Measurements from ENCODE around the gene GFY. TPM values are rescaled to one million over a fixed set of nuclear protein-coding genes. Genes with fewer than 3 reads are reported as not detected.

The GFY gene
- total RNA-seq, 4 donors from 2014 or later: not detected

DNA sequence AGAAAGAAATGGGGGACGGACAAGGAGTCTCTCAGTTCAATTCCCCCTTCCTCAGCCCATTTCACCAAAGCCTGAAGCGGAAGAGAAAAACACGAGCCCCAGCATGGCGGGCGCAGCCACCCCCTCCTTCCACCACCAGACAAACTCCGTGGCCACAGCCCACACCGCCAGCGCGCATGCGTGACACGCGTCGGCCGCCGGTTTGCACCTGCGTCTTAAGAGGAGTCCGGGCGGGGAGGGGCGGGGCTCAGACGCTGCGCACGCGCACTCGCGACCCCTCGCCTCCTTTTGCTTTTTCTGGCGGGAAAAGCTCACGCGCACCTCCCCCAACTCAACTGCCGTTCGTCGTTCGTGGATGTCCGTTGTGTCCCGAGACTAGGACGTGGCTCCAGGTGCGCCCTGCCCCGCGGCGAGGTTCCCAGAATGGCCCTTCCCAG is 37.2 kb upstream of the GFY start, which contains the start of gene KASH5:
KASH5 (plus strand) TSS at position 314 of the 437 bp plus-strand sequence. CDS start 2,635 bp downstream, outside the sequence.
- H3K4me3 ChIP-seq: peak within 1 kb of the TSS in 3 of 4 donors; percentile 13 to 25 (median 21)
- no peaks in the 10 kb centered on the region for H3K36me3 ChIP-seq
- 38 to 55% methylated on average over 29 to 33 of the region's 40 CpGs for WGBS, 2 donors
- peaks cover 0 to 8% (median 3%) of the 10 kb centered on the region in 3 donors for H3K9me3 ChIP-seq
- H3K27ac ChIP-seq: no peak within 1 kb of the TSS
- DNase-seq: peak; percentile 27
- intact Hi-C loops (cut with DNase I): no loop called here
- TF ChIP-seq, protein P1, sequence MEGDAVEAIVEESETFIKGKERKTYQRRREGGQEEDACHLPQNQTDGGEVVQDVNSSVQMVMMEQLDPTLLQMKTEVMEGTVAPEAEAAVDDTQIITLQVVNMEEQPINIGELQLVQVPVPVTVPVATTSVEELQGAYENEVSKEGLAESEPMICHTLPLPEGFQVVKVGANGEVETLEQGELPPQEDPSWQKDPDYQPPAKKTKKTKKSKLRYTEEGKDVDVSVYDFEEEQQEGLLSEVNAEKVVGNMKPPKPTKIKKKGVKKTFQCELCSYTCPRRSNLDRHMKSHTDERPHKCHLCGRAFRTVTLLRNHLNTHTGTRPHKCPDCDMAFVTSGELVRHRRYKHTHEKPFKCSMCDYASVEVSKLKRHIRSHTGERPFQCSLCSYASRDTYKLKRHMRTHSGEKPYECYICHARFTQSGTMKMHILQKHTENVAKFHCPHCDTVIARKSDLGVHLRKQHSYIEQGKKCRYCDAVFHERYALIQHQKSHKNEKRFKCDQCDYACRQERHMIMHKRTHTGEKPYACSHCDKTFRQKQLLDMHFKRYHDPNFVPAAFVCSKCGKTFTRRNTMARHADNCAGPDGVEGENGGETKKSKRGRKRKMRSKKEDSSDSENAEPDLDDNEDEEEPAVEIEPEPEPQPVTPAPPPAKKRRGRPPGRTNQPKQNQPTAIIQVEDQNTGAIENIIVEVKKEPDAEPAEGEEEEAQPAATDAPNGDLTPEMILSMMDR (IDR thresholded peaks at IDR 0.05): peak in 1 of 6 experiments; percentile 6
- no peak for TF ChIP-seq POLR2A (IDR thresholded peaks at IDR 0.05)
- peaks cover 0 to 29% (median 1%) of the 10 kb centered on the region in 4 donors for H3K27me3 ChIP-seq
- peaks cover 0 to 3% (median 0%) of the 10 kb centered on the region in 3 donors for H3K4me1 ChIP-seq

DNA sequence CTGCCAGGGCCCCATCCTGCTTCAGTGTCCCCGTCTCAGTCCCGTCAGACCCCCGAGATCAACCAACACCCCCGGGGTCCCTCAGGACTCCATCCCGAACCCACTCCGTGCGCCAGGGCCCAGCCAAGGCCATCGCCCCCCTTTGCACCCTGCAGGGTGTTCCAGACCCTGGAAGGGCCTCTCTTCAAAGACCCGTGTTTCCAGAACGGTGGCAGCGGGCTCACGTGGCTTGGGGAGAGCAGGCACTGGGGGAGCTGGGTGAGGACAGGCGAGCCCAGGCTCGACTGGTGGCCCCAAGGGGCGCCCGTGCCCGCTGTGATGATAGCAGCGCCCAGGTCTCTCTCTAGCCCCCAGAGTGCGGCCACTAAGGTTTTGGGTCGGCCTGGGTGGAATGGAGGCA is 35.8 kb upstream of the GFY start:
- Histone ChIP-seq H3K36me3 (no peaks in the 10 kb centered on the region), H3K9me3 (no peaks in the 10 kb centered on the region), H3K27me3 (peaks cover 0 to 42% (median 1%) of the 10 kb centered on the region in 4 donors), H3K27ac (no peak overlapping the region), H3K4me3 (no peak overlapping the region), H3K4me1 (peaks cover 0 to 3% (median 0%) of the 10 kb centered on the region in 3 donors)
- no peak for DNase-seq
- 66 to 98% methylated on average over 7 to 16 of the region's 20 CpGs for WGBS, 2 donors
- intact Hi-C loops (cut with DNase I): no loop called here
- no peak for TF ChIP-seq POLR2A (IDR thresholded peaks at IDR 0.05)
- TF ChIP-seq, protein P1 (IDR thresholded peaks at IDR 0.05): no peak

DNA sequence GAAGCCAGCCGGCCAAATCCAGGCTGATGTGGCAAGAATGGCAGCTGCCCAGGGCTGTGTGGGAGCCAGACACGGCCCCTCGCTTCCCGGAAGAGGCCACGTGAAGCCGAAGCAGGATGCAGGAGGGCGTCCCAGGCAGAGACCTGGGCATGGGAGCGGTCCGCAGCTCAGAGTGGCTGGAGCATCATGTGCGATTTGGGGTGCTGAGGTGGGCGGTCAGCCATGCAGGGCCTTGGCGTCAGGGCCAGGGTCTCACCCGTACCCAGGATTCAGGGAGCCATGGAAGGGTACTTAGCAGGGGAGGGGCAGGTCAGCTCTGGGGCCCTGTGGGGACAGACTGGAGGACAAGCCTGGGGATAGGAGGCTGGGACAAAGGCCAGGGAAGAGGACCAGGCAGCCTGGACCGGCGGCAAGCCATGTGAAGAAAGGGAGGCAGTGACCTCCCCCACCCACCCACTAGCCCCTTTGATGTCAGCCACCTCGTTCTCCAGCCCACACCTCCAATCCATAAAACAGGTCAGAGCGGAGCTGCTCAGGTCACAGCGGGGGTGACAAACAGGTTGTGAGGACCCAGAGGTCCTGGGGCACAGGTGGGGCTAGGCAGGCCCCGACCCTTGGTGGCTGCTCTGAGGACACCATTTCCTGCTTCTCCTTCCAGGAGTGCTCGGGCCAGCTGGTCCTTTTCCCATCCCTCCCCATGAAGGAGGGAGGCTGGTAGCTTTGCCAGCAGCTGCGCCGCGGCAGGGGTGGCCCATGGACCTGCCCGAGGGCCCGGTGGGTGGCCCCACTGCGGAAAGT is 34.9 kb upstream of the GFY start:
- Histone ChIP-seq H3K9me3 (no peaks in the 10 kb centered on the region), H3K27ac (no peak overlapping the region), H3K27me3 (peaks cover 0 to 49% (median 1%) of the 10 kb centered on the region in 4 donors), H3K4me1 (peaks cover 0 to 3% (median 0%) of the 10 kb centered on the region in 3 donors), H3K4me3 (no peak overlapping the region), H3K36me3 (no peaks in the 10 kb centered on the region)
- intact Hi-C loops (cut with DNase I): no loop called here
- no peak for DNase-seq
- TF ChIP-seq POLR2A (IDR thresholded peaks at IDR 0.05): no peak
- 52 to 54% methylated on average over 11 to 12 of the region's 26 CpGs for WGBS, 2 donors

DNA sequence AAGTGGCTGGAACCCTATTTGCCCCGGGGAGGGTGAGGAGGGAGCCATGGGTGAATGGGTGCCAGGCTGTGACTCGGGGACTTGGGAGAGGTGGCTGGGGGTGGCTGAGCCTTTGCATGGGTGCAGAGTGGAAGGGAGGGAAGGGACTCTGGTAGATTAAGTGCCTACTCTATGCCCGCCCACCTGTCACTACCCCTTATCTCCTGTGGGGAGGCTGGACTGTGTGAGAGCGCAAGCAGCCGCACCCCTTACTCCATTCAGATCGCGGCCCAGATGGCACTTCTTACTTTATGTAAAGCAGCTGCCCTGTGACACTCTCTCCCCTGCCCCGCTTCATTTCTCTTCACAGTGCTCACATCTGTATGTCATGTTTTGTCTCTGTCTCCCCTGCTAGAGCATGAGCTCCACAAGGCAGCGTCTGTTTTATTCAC is 34.2 kb upstream of the GFY start:
- WGBS, 2 donors: 33 to 60% methylated on average over 7 to 9 of the region's 9 CpGs

DNA sequence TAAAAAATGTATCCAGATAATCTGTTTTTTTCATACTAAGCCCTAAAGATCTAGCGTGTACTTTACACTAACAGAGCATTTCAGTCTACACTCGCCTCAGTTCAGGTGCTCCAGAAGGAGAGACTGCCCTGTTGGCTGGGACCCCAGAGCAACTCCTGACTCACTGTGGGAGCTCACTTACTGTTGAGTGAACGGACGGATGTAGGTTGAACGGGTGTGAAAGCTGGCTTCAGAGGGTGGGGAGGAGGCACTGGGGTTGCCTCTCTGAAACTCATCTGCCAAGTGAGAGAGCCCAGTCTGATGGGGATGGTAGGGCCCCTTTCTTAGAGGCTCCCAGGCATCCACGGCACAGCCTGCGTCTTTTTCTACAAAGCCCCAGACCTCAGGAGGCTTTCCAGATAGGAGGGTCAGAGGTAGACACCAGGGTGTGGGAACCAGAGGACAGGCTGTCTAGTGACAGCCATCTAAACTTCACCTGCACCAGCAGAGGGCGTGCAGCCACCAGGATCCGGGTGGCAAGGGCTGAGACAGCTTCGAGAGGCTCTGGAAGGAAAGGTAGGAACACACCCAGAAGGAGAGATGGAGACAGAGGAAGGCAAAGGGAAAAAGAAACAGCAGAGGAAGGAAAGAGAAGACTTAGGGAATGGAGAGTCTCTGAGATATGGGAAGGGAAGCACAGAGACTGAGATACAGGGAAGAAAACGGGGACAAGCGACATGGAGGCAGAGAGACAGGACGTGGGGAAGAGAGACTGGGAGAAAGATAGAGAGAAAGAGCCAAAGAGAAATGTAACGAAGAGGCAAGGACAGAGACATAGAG is 33.4 kb upstream of the GFY start:
- intact Hi-C loops (cut with DNase I): loop anchor here (2.0 kb wide), 1 partner anchor 51 kb away; no protein-coding TSS in a partner anchor

More for the DNA sequence above, 34.2 kb upstream of the GFY start:
- no peaks in the 10 kb centered on the region for H3K36me3 ChIP-seq
- no peaks in the 10 kb centered on the region for H3K9me3 ChIP-seq
- TF ChIP-seq, protein P1 (IDR thresholded peaks at IDR 0.05): no peak
- H3K4me1 ChIP-seq: peaks cover 0 to 3% (median 0%) of the 10 kb centered on the region in 3 donors
- H3K27ac ChIP-seq: no peak overlapping the region
- H3K4me3 ChIP-seq: no peak overlapping the region
- intact Hi-C loops (cut with DNase I): no loop called here
- peaks cover 0 to 49% (median 1%) of the 10 kb centered on the region in 4 donors for H3K27me3 ChIP-seq
- no peak for DNase-seq

More for the DNA sequence above, 33.4 kb upstream of the GFY start:
- 25 to 27% methylated on average over 9 of the region's 14 CpGs for WGBS, 2 donors
- no peak overlapping the region for H3K27ac ChIP-seq
- TF ChIP-seq, protein P1 (IDR thresholded peaks at IDR 0.05): peak; percentile 62 to 88 (median 84)
- no peak for TF ChIP-seq POLR2A (IDR thresholded peaks at IDR 0.05)
- peaks cover 0 to 49% (median 1%) of the 10 kb centered on the region in 4 donors for H3K27me3 ChIP-seq
- H3K36me3 ChIP-seq: no peaks in the 10 kb centered on the region
- no peaks in the 10 kb centered on the region for H3K9me3 ChIP-seq
- H3K4me3 ChIP-seq: no peak overlapping the region
- peaks cover 0 to 3% (median 0%) of the 10 kb centered on the region in 3 donors for H3K4me1 ChIP-seq
- no peak for DNase-seq
